Tibial artery (tissue), 4 donors: ENCODE measurements around the gene WT1.

Source experiments
- DNase-seq, 2 donors: peaks; one replicate each; pipeline ENCODE4 v3.0.0-alpha.2; 2019
- H3K27ac ChIP-seq, 2 donors: fragments of 200-600 bp; sonication (generic) in 1 of 2; 1 replicate in 1 of 2; 2 replicates in 1 of 2; pipeline ENCODE4 v1.5.1; 2018 to 2019; ENCODE audit warnings: mild to moderate bottlenecking in 1 of 2
- H3K27me3 ChIP-seq, 2 donors: fragments of 200-600 bp; sonication (generic) in 1 of 2; one replicate each; pipeline versions ENCODE4 v1.5.1 to v1.6.0; 2016 to 2019
- H3K36me3 ChIP-seq, 3 donors: fragments of 200-600 bp; sonication (generic) in 2 of 3; one replicate each; pipeline ENCODE4 v1.5.1; 2016 to 2019; ENCODE audit warnings: mild to moderate bottlenecking in 2 of 3
- H3K4me1 ChIP-seq, 4 donors: fragments of 200-600 bp; sonication (generic) in 2 of 4; 1 replicate in 3 of 4; 2 replicates in 1 of 4; pipeline ENCODE4 v1.5.1; 2016 to 2019
- H3K4me3 ChIP-seq, 2 donors: fragments of 200-600 bp; sonication (generic) in 1 of 2; 1 replicate in 1 of 2; 2 replicates in 1 of 2; pipeline ENCODE4 v1.5.1; 2018 to 2019; ENCODE audit warnings: mild to moderate bottlenecking in 2 of 2
- H3K9me3 ChIP-seq, 3 donors: fragments of 200-600 bp; sonication (generic) in 1 of 3; one replicate each; pipeline ENCODE4 v1.5.1; 2016 to 2019
- intact Hi-C: fragments of 100-400 bp; cut with DNase I; formaldehyde crosslinking; loops from one replicate; pipeline ENCODE4 v1.15.0; 2023; ENCODE audit warnings: low total_unique reads
- TF ChIP-seq, protein P1 (sequence below), 2 experiments: fragments of 200-600 bp in 1 of 2; fragments of 450-650 bp in 1 of 2; IDR thresholded peaks; one replicate each; pipeline ENCODE4 v1.5.1; 2017 to 2019; ENCODE audit warnings: antibody characterized with exemption in 2 of 2, mild to moderate bottlenecking in 1 of 2, moderate library complexity in 1 of 2

WT1 gene

DNA sequence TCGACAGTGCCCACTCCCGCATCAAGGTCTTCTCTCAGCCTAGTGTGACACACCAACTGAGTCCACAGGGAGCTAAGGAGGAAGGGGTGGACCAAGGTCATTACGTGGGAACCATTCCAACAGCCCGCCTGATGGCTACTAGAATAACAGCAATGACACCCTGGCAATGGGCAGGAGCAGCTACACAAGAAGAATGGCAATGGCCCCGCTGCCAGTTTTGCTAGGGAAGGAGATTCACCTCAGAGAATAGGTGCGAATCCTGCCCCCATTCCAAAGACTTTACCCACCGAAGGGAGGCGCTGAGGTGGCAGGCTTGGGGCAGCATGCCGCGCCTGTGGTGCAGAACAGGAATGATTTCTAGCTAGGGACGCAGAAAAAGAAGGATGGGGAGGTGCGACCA is 9.1 kb downstream of the WT1 start:
- Histone ChIP-seq H3K36me3 (no peaks in the 10 kb centered on the region), H3K27ac (no peak overlapping the region)
- intact Hi-C loops: no loop called here

DNA sequence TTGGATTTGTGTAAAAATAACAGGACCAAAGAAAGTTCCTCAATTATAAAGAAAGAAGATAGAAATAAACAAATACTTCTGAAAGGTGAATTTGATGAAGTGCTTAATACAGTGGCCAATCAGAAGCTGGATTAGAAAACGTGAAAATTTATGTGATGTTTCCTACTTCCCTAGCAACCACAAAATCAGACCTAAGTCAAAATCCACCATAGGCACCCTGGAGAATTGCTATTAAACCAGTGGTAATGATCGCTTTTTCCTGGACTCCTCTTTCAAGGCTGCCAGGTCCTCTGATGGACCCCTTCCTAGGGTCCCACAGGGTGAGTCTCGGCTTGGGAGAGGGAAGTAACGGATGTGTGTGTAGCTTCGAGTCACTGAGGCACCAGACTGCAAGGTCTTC is 9.6 kb downstream of the WT1 start:
- Histone ChIP-seq H3K36me3 (no peaks in the 10 kb centered on the region), H3K27me3 (peaks cover 0 to 74% of the 10 kb centered on the region in 2 donors), H3K4me1 (peaks cover 0 to 14% (median 4%) of the 10 kb centered on the region in 4 donors), H3K9me3 (no peaks in the 10 kb centered on the region), H3K27ac (no peak overlapping the region), H3K4me3 (no peak overlapping the region)
- TF ChIP-seq, protein P1, sequence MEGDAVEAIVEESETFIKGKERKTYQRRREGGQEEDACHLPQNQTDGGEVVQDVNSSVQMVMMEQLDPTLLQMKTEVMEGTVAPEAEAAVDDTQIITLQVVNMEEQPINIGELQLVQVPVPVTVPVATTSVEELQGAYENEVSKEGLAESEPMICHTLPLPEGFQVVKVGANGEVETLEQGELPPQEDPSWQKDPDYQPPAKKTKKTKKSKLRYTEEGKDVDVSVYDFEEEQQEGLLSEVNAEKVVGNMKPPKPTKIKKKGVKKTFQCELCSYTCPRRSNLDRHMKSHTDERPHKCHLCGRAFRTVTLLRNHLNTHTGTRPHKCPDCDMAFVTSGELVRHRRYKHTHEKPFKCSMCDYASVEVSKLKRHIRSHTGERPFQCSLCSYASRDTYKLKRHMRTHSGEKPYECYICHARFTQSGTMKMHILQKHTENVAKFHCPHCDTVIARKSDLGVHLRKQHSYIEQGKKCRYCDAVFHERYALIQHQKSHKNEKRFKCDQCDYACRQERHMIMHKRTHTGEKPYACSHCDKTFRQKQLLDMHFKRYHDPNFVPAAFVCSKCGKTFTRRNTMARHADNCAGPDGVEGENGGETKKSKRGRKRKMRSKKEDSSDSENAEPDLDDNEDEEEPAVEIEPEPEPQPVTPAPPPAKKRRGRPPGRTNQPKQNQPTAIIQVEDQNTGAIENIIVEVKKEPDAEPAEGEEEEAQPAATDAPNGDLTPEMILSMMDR (IDR thresholded peaks at IDR 0.05): no peak
- DNase-seq: no peak
- intact Hi-C loops: no loop called here

More for the DNA sequence above, 9.1 kb downstream of the WT1 start:
- TF ChIP-seq, protein P1 (IDR thresholded peaks at IDR 0.05): no peak
- Histone ChIP-seq H3K27me3 (peaks cover 0 to 75% of the 10 kb centered on the region in 2 donors), H3K9me3 (no peaks in the 10 kb centered on the region), H3K4me3 (no peak overlapping the region), H3K4me1 (peaks cover 0 to 14% (median 4%) of the 10 kb centered on the region in 4 donors)
- DNase-seq: no peak

DNA sequence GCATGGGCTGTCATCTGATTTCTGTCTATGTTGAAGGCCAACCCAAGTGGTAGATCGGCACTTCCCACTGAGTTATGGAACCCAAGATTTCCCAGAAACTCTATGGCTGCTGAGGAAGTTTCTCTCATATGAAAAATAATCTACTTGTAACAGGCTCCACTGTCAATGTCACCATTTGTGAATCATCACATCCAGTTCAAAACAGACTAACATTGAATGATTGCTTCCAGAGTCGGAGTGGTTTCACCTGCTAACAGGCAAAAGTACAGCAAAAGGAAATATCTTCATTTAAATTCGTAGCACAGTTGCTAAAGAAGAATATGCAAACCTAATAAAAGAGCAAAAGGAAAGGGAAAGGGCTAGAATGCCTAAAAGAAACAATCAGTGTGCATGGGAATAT is 12.8 kb downstream of the WT1 start:
- no peaks in the 10 kb centered on the region for H3K9me3 ChIP-seq
- peaks cover 0 to 10% (median 4%) of the 10 kb centered on the region in 4 donors for H3K4me1 ChIP-seq
- no peaks in the 10 kb centered on the region for H3K36me3 ChIP-seq
- no peak for DNase-seq
- intact Hi-C loops: no loop called here
- H3K27me3 ChIP-seq: peaks cover 0 to 45% of the 10 kb centered on the region in 2 donors
- H3K4me3 ChIP-seq: no peak overlapping the region
- TF ChIP-seq, protein P1 (IDR thresholded peaks at IDR 0.05): no peak
- no peak overlapping the region for H3K27ac ChIP-seq

DNA sequence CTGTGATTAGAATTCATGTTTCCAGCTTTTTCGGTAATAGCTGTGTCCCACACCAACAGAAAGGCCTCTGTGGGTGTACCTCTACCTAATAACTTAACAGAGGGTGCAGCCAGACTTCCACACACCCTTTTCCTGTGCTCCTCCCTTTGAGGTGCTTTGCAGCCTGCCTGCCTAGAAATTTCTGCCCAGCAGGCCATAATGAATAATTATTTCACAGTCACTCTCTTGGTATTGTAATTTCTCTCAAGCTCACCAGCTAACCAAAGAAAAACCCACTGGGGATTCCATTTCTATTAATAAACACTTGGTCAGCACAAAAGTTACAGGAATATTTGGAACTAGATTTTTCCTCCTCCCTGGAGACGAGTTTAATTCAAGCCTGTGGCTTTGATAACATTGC is 13.3 kb downstream of the WT1 start:
- no peak overlapping the region for H3K4me3 ChIP-seq
- H3K4me1 ChIP-seq: peaks cover 0 to 6% (median 2%) of the 10 kb centered on the region in 4 donors
- intact Hi-C loops: no loop called here
- peaks cover 0 to 40% of the 10 kb centered on the region in 2 donors for H3K27me3 ChIP-seq
- H3K27ac ChIP-seq: no peak overlapping the region
- DNase-seq: no peak
- H3K36me3 ChIP-seq: no peaks in the 10 kb centered on the region
- H3K9me3 ChIP-seq: no peaks in the 10 kb centered on the region
- TF ChIP-seq, protein P1 (IDR thresholded peaks at IDR 0.05): no peak

DNA sequence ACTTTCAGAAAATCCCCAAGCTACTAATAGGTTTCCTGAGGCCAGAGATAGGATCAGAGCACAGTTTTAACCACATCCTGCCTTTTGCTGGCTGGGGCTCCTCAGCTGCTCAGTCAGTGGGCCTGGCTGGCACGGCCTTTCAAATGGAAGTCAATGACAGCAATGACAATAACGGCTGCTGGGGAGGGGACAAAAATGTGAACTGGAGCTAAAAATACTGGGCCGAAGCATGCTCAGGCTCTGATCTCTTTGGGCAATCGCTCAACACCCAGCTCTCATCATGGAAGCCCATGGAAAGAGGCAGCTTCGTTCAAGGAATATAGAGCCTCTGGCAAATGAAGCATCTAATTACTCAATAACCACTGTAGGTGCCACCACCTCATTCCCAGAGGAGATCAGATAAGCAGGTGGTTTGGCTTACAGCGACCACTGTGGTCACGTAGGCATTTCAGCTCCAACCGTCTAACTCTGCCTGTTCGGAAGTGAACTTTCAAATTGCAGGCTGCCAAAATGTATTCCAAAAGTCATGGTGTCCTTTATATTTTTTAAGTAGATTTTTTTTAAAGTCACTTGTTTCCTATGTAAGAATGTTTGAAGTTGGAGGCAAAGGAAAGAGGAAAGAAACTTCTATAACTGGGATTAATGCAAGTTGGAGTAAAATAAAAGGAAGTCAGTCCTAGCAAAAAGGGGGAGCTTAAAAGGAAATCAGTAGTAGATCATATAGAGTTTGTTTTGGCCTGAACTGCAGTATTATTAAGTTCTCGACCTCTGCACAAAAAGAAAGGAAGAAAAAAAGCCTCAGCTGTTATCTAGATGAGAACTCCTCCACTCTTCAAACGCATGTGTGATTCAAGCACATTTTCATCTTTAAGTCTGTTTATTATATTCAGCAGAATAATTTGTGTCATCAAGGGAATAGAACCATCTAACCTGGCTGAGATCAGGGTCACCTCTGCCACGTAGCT is 14.1 kb downstream of the WT1 start:
- no peak overlapping the region for H3K4me3 ChIP-seq
- no peaks in the 10 kb centered on the region for H3K9me3 ChIP-seq
- intact Hi-C loops: no loop called here
- peaks cover 0 to 37% of the 10 kb centered on the region in 2 donors for H3K27me3 ChIP-seq
- DNase-seq: no peak
- H3K4me1 ChIP-seq: no peaks in the 10 kb centered on the region
- TF ChIP-seq, protein P1 (IDR thresholded peaks at IDR 0.05): no peak
- H3K36me3 ChIP-seq: no peaks in the 10 kb centered on the region
- H3K27ac ChIP-seq: no peak overlapping the region
